Lower leg skin (tissue), 3 donors: Measurements from ENCODE around the gene RUFY4.
"Not testable (repeated sequence)": the region's sequence is repeated elsewhere in the genome, so short reads cannot be mapped to it uniquely, and the experiment has no call there.

Experiments
- POLR2A ChIP-seq, 2 donors: fragments of 450-650 bp; IDR thresholded peaks; one replicate each; pipeline ENCODE4 v1.6.1; 2016 to 2017; ENCODE audit warnings: antibody characterized with exemption in 2 of 2, mild to moderate bottlenecking in 1 of 2, moderate library complexity in 1 of 2
- TF ChIP-seq, protein P1 (sequence below), 3 donors: fragments of 450-650 bp; IDR thresholded peaks; one replicate each; pipeline ENCODE4 v1.5.1; 2016; ENCODE audit warnings: antibody characterized with exemption in 3 of 3, mild to moderate bottlenecking in 3 of 3, moderate library complexity in 2 of 3

GRCh38 chr2:218122286-218122685 lies 53.2 kb downstream of the RUFY4 start:
- TF ChIP-seq, protein P1, sequence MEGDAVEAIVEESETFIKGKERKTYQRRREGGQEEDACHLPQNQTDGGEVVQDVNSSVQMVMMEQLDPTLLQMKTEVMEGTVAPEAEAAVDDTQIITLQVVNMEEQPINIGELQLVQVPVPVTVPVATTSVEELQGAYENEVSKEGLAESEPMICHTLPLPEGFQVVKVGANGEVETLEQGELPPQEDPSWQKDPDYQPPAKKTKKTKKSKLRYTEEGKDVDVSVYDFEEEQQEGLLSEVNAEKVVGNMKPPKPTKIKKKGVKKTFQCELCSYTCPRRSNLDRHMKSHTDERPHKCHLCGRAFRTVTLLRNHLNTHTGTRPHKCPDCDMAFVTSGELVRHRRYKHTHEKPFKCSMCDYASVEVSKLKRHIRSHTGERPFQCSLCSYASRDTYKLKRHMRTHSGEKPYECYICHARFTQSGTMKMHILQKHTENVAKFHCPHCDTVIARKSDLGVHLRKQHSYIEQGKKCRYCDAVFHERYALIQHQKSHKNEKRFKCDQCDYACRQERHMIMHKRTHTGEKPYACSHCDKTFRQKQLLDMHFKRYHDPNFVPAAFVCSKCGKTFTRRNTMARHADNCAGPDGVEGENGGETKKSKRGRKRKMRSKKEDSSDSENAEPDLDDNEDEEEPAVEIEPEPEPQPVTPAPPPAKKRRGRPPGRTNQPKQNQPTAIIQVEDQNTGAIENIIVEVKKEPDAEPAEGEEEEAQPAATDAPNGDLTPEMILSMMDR (IDR thresholded peaks at IDR 0.05): not testable (repeated sequence)
- not testable (repeated sequence) for TF ChIP-seq POLR2A (IDR thresholded peaks at IDR 0.05)
